ENCODE data around the gene EPSTI1.

Gene EPSTI1

GRCh38 chr13:42992764-42993122 is 702 bp upstream of the EPSTI1 start:
- TF ChIP-seq GATA3 (IDR thresholded peaks at IDR 0.05; ENCODE audit: low read depth, low read length): no peak
- no peak for TF ChIP-seq GATA2 (IDR thresholded peaks at IDR 0.05; ENCODE audit: low read depth, low read length)

GRCh38 chr13:42990291-42991232 is 1.5 kb downstream of the EPSTI1 start:
- TF ChIP-seq GATA2 (IDR thresholded peaks at IDR 0.05; ENCODE audit: low read depth, low read length): no peak
- no peak for TF ChIP-seq GATA3 (IDR thresholded peaks at IDR 0.05; ENCODE audit: low read depth, low read length)

- TF ChIP-seq GATA2 (IDR thresholded peaks at IDR 0.05; ENCODE audit: low read depth, low read length): no peak
- TF ChIP-seq GATA3 (IDR thresholded peaks at IDR 0.05; ENCODE audit: low read depth, low read length): no peak
Measured at GRCh38 chr13:42986176-42986574, 5.9 kb downstream of the EPSTI1 start.

GRCh38 chr13:42985312-42986175 is 6.5 kb downstream of the EPSTI1 start:
- TF ChIP-seq GATA2 (IDR thresholded peaks at IDR 0.05; ENCODE audit: low read depth, low read length) (no peak), GATA3 (IDR thresholded peaks at IDR 0.05; ENCODE audit: low read depth, low read length) (no peak)

- TF ChIP-seq GATA3 (IDR thresholded peaks at IDR 0.05; ENCODE audit: low read depth, low read length) (no peak), GATA2 (IDR thresholded peaks at IDR 0.05; ENCODE audit: low read depth, low read length) (no peak)
Measured at GRCh38 chr13:42984691-42985090, 7.3 kb downstream of the EPSTI1 start.

- TF ChIP-seq GATA3 (IDR thresholded peaks at IDR 0.05; ENCODE audit: low read depth, low read length): no peak
- no peak for TF ChIP-seq GATA2 (IDR thresholded peaks at IDR 0.05; ENCODE audit: low read depth, low read length)
Measured at GRCh38 chr13:42984026-42984425, 8.0 kb downstream of the EPSTI1 start.

GRCh38 chr13:42981853-42982252 is 10.2 kb downstream of the EPSTI1 start:
- no peak for TF ChIP-seq GATA2 (IDR thresholded peaks at IDR 0.05; ENCODE audit: low read depth, low read length)
- TF ChIP-seq GATA3 (IDR thresholded peaks at IDR 0.05; ENCODE audit: low read depth, low read length): no peak

- TF ChIP-seq GATA3 (IDR thresholded peaks at IDR 0.05; ENCODE audit: low read depth, low read length): no peak
- TF ChIP-seq GATA2 (IDR thresholded peaks at IDR 0.05; ENCODE audit: low read depth, low read length): no peak
Measured at GRCh38 chr13:42981317-42981716, 10.7 kb downstream of the EPSTI1 start.

- no peak for TF ChIP-seq GATA2 (IDR thresholded peaks at IDR 0.05; ENCODE audit: low read depth, low read length)
- TF ChIP-seq GATA3 (IDR thresholded peaks at IDR 0.05; ENCODE audit: low read depth, low read length): no peak
Measured at GRCh38 chr13:42977219-42977659, 14.8 kb downstream of the EPSTI1 start.

GRCh38 chr13:42976066-42976465 is 16.0 kb downstream of the EPSTI1 start:
- no peak for TF ChIP-seq GATA2 (IDR thresholded peaks at IDR 0.05; ENCODE audit: low read depth, low read length)
- no peak for TF ChIP-seq GATA3 (IDR thresholded peaks at IDR 0.05; ENCODE audit: low read depth, low read length)

GRCh38 chr13:42973581-42973980 is 18.5 kb downstream of the EPSTI1 start:
- TF ChIP-seq GATA3 (IDR thresholded peaks at IDR 0.05; ENCODE audit: low read depth, low read length): no peak
- no peak for TF ChIP-seq GATA2 (IDR thresholded peaks at IDR 0.05; ENCODE audit: low read depth, low read length)

GRCh38 chr13:42971691-42972347 is 20.2 kb downstream of the EPSTI1 start:
- TF ChIP-seq GATA3 (IDR thresholded peaks at IDR 0.05; ENCODE audit: low read depth, low read length) (no peak), GATA2 (IDR thresholded peaks at IDR 0.05; ENCODE audit: low read depth, low read length) (no peak)

GRCh38 chr13:42970824-42971690 is 21.0 kb downstream of the EPSTI1 start:
- TF ChIP-seq GATA3 (IDR thresholded peaks at IDR 0.05; ENCODE audit: low read depth, low read length) (no peak), GATA2 (IDR thresholded peaks at IDR 0.05; ENCODE audit: low read depth, low read length) (no peak)

Data from SH-SY5Y (cell line).